PC-9 (cell line): ENCODE data around the gene ITGA3.

ENCODE experiments used
- CTCF ChIP-seq: fragments of 200-600 bp; sonication (generic); conservative IDR thresholded peaks from 2 replicates; pipeline ENCODE4 v1.6.1; 2017; ENCODE audit warnings: mixed run types, antibody characterized with exemption, mild to moderate bottlenecking, moderate library complexity
- EZH2 ChIP-seq: fragments of 200-600 bp; sonication (generic); IDR thresholded peaks from 2 replicates; pipeline ENCODE4 v1.8.0; 2017; ENCODE audit warnings: antibody characterized with exemption, low read depth

- TF ChIP-seq CTCF = no peak
- no peak for TF ChIP-seq EZH2
Measured at GRCh38 chr17:50027881-50028735, 27.8 kb upstream of the ITGA3 start.
